Progenitor cell of endocrine pancreas (in vitro differentiated cells): Measurements from ENCODE around the gene KSR1. TPM values are rescaled to one million over a fixed set of nuclear protein-coding genes. Genes with fewer than 3 reads are reported as not detected.

Source experiments
- DNase-seq: peaks from one replicate; pipeline ENCODE4 v3.0.0; 2021; ENCODE audit warnings: low spot score; ENCODE audit not compliant: unreplicated experiment
- H3K27ac Mint-ChIP-seq: 2 replicates; pipeline ENCODE4 v1.8.0; 2021; ENCODE audit warnings: mild to moderate bottlenecking, moderate library complexity, mixed read lengths
- H3K27me3 Mint-ChIP-seq: 2 replicates; pipeline ENCODE4 v1.8.0; 2021; ENCODE audit warnings: mixed read lengths
- H3K36me3 Mint-ChIP-seq: 2 replicates; pipeline ENCODE4 v1.8.0; 2022; ENCODE audit warnings: mixed read lengths; ENCODE audit not compliant: insufficient read depth
- H3K4me1 Mint-ChIP-seq: 2 replicates; pipeline ENCODE4 v1.8.0; 2021; ENCODE audit warnings: low read depth, mixed read lengths
- H3K4me3 Mint-ChIP-seq: 2 replicates; pipeline ENCODE4 v1.8.0; 2021; ENCODE audit warnings: low read depth, mild to moderate bottlenecking, moderate library complexity, mixed read lengths
- H3K9me3 Mint-ChIP-seq: 2 replicates; pipeline ENCODE4 v1.8.0; 2021; ENCODE audit warnings: low read depth, mixed read lengths
- CTCF ChIP-seq: fragments of 200-600 bp; sonication (generic); IDR thresholded peaks from one replicate; pipeline ENCODE4 v1.5.0; 2021; ENCODE audit warnings: antibody characterized with exemption, mild to moderate bottlenecking; ENCODE audit not compliant: unreplicated experiment
- total RNA-seq: library from RNA; stranded (reverse); gene quantifications from 2 replicates; pipeline ENCODE4 v1.2.1, GENCODE V29; 2021

The KSR1 gene
- total RNA-seq, 1 donor from 2014 or later, result 70.1 TPM

GRCh38 chr17:27457360-27457715 lies 1.1 kb downstream of the KSR1 start:
- Mint-ChIP-seq H3K9me3 (no peaks in the 10 kb centered on the region), H3K4me3 (peak overlapping the region; percentile 91), H3K36me3 (no peaks in the 10 kb centered on the region), H3K27me3 (peaks cover 3% of the 10 kb centered on the region), H3K4me1 (peaks cover 42% of the 10 kb centered on the region), H3K27ac (peak overlapping the region; percentile 73)
- TF ChIP-seq CTCF, result no peak
- DNase-seq, result no peak

- Mint-ChIP-seq H3K27me3 (peaks cover 3% of the 10 kb centered on the region), H3K27ac (peak overlapping the region; percentile 93), H3K4me1 (peaks cover 42% of the 10 kb centered on the region), H3K4me3 (peak overlapping the region; percentile 91), H3K9me3 (no peaks in the 10 kb centered on the region), H3K36me3 (no peaks in the 10 kb centered on the region)
- no peak for DNase-seq
- no peak for TF ChIP-seq CTCF
Measured at GRCh38 chr17:27457731-27458523, 1.7 kb downstream of the KSR1 start.

- peaks cover 3% of the 10 kb centered on the region for H3K27me3 Mint-ChIP-seq
- H3K27ac Mint-ChIP-seq, result peak overlapping the region; percentile 93
- peaks cover 42% of the 10 kb centered on the region for H3K4me1 Mint-ChIP-seq
- TF ChIP-seq CTCF, result no peak
- no peak for DNase-seq
- no peaks in the 10 kb centered on the region for H3K9me3 Mint-ChIP-seq
- peak overlapping the region; percentile 91 for H3K4me3 Mint-ChIP-seq
- H3K36me3 Mint-ChIP-seq, result no peaks in the 10 kb centered on the region
Measured at GRCh38 chr17:27458524-27458908, 2.3 kb downstream of the KSR1 start.

- peak overlapping the region; percentile 31 for H3K27ac Mint-ChIP-seq
- no peak for DNase-seq
- TF ChIP-seq CTCF, result no peak
- peaks cover 3% of the 10 kb centered on the region for H3K27me3 Mint-ChIP-seq
- H3K4me3 Mint-ChIP-seq, result no peak overlapping the region
- peaks cover 45% of the 10 kb centered on the region for H3K4me1 Mint-ChIP-seq
- H3K9me3 Mint-ChIP-seq, result no peaks in the 10 kb centered on the region
- H3K36me3 Mint-ChIP-seq, result no peaks in the 10 kb centered on the region
Measured at GRCh38 chr17:27459433-27459832, 3.2 kb downstream of the KSR1 start.

- DNase-seq, result no peak
- H3K4me3 Mint-ChIP-seq, result no peak overlapping the region
- TF ChIP-seq CTCF, result no peak
- peak overlapping the region; percentile 47 for H3K27ac Mint-ChIP-seq
- peaks cover 42% of the 10 kb centered on the region for H3K4me1 Mint-ChIP-seq
- H3K27me3 Mint-ChIP-seq, result no peaks in the 10 kb centered on the region
- no peaks in the 10 kb centered on the region for H3K9me3 Mint-ChIP-seq
- no peaks in the 10 kb centered on the region for H3K36me3 Mint-ChIP-seq
Measured at GRCh38 chr17:27460196-27460725, 4.0 kb downstream of the KSR1 start.
